Measurements from ENCODE around the gene BRD7. TPM values are rescaled to one million over a fixed set of nuclear protein-coding genes. Genes with fewer than 3 reads are reported as not detected.

The BRD7 gene
- total and polyA plus RNA-seq, 10 of the 15 experiments (the other 5 are each of a cell fraction or from before 2014, with no cell fraction given): 16.9 to 74.7 (median 52.0) TPM

DNA sequence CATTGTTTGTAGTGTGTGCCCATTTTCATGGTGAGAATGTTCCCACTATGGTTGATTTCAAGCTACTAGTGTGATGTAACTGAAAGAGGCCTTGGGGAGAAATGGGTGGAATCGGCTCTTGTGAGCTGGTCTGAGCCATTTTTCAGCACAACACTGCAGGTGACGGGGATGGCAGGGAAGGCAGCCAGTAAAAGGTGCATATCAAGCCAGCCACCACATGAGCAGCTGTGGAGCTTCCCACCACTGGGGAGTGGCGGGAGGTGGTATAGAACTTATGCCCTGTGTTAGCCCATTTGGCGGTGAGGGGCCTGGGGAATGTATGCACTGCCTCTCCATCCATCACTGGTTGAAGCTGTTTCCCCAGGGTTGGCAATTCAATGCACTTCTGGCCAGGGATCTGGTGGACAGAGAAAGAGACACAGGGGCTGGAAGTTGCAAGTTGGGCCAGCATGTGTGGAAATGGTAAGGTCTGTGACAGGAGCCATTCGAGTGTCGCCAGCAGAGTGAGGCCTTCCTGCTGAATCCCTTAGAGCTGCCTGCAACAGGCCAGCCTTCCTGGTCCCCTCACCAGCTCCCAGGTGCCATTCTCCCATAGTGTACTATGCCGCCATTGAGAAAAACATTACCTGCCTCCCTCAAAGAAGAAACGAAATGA is 31.7 kb upstream of the BRD7 start:
- no peak for FAIRE-seq
- WGBS (ENCODE audit: insufficient coverage, insufficient replicate concordance, low lambda C conversion rate, missing lambda C conversion rate): 53% methylated on average over 8 of the region's 8 CpGs
- TF ChIP-seq, protein P1, sequence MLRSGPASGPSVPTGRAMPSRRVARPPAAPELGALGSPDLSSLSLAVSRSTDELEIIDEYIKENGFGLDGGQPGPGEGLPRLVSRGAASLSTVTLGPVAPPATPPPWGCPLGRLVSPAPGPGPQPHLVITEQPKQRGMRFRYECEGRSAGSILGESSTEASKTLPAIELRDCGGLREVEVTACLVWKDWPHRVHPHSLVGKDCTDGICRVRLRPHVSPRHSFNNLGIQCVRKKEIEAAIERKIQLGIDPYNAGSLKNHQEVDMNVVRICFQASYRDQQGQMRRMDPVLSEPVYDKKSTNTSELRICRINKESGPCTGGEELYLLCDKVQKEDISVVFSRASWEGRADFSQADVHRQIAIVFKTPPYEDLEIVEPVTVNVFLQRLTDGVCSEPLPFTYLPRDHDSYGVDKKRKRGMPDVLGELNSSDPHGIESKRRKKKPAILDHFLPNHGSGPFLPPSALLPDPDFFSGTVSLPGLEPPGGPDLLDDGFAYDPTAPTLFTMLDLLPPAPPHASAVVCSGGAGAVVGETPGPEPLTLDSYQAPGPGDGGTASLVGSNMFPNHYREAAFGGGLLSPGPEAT (IDR thresholded peaks at IDR 0.05; ENCODE audit: low read depth): no peak
- no peak for TF ChIP-seq NR2C2 (IDR thresholded peaks at IDR 0.05; ENCODE audit: borderline replicate concordance, control insufficient read depth, insufficient read length, low read depth)
- no peak for TF ChIP-seq ZNF24 (IDR thresholded peaks at IDR 0.05)
- no peak for TF ChIP-seq SIN3A (IDR thresholded peaks at IDR 0.05; ENCODE audit: low read depth, low read length)
- no peak for TF ChIP-seq FOS (IDR thresholded peaks at IDR 0.05; ENCODE audit: borderline replicate concordance, extremely low read depth, insufficient read length)
- TF ChIP-seq, protein P2, sequence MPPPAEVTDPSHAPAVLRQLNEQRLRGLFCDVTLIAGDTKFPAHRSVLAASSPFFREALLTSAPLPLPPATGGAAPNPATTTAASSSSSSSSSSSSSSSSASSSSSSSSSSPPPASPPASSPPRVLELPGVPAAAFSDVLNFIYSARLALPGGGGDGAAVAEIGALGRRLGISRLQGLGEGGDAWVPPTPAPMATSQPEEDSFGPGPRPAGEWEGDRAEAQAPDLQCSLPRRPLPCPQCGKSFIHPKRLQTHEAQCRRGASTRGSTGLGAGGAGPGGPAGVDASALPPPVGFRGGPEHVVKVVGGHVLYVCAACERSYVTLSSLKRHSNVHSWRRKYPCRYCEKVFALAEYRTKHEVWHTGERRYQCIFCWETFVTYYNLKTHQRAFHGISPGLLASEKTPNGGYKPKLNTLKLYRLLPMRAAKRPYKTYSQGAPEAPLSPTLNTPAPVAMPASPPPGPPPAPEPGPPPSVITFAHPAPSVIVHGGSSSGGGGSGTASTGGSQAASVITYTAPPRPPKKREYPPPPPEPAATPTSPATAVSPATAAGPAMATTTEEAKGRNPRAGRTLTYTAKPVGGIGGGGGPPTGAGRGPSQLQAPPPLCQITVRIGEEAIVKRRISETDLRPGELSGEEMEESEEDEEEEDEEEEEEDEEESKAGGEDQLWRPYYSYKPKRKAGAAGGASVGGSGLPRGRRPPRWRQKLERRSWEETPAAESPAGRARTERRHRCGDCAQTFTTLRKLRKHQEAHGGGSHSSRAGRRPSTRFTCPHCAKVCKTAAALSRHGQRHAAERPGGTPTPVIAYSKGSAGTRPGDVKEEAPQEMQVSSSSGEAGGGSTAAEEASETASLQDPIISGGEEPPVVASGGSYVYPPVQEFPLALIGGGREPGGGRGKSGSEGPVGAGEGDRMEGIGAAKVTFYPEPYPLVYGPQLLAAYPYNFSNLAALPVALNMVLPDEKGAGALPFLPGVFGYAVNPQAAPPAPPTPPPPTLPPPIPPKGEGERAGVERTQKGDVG (CRISPR knock-in tag; IDR thresholded peaks at IDR 0.05): no peak
- no peak for TF ChIP-seq EZH2 (IDR thresholded peaks at IDR 0.05; ENCODE audit: borderline replicate concordance, control insufficient read depth, low read depth, low read length)
- TF ChIP-seq EGR1 (IDR thresholded peaks at IDR 0.05; ENCODE audit: borderline replicate concordance in 1 of 2, low read depth in 2 of 2, low read length in 2 of 2): no peak
- no peak for TF ChIP-seq ATF3 (IDR thresholded peaks at IDR 0.05; ENCODE audit: borderline replicate concordance, extremely low read depth, low read depth, low read length)
- no peak for TF ChIP-seq MYB (IDR thresholded peaks at IDR 0.05; ENCODE audit: borderline replicate concordance, low read depth, low read length)
- no peak for TF ChIP-seq DPF2 (IDR thresholded peaks at IDR 0.05)
- TF ChIP-seq ESRRA (IDR thresholded peaks at IDR 0.05; ENCODE audit: low read length): no peak
- ChIA-PET POLR2A (no interaction called here), RAD21 (ENCODE audit: unreplicated experiment) (no interaction called here), CTCF (interaction anchor here (0.9 to 1.1 kb wide), 2 partner anchors 63 to 376 kb away, joined by 3 to 5 read pairs; partner anchors contain the start of gene CNEP1R1), SMC1A (ENCODE audit: uncharacterized antibody, unreplicated experiment) (no interaction called here)
- Histone ChIP-seq H3K9ac (ENCODE audit: control insufficient read depth, insufficient read depth, low read length) (no peak overlapping the region), H3K4me3 (no peak overlapping the region), H3K79me2 (ENCODE audit: control insufficient read depth, insufficient read depth, low read length) (no peaks in the 10 kb centered on the region), H3K27ac (ENCODE audit: control insufficient read depth, insufficient read depth) (no peak overlapping the region), H4K20me1 (ENCODE audit: control insufficient read depth, insufficient read depth) (no peaks in the 10 kb centered on the region), H3K9me3 (replicated peaks; ENCODE audit: control insufficient read depth, insufficient read depth, low read length) (no peaks in the 10 kb centered on the region), H3K36me3 (ENCODE audit: control insufficient read depth in 2 of 2, insufficient read depth in 2 of 2, low read length in 1 of 2) (no peaks in the 10 kb centered on the region), H3K4me2 (ENCODE audit: control insufficient read depth, insufficient read depth) (no peak overlapping the region), H3K27me3 (replicated peaks in 1 of 2; ENCODE audit: control insufficient read depth in 2 of 2, insufficient read depth in 2 of 2, low read length in 1 of 2) (no peaks in the 10 kb centered on the region; a peak in 1 of 4 replicates), H2AFZ (ENCODE audit: control insufficient read depth, low read depth, low read length) (no peak overlapping the region), H3K4me1 (ENCODE audit: control insufficient read depth, insufficient read depth, low read length) (no peaks in the 10 kb centered on the region)
- intact Hi-C loops (cut with micrococcal nuclease; ENCODE audit: unreplicated experiment): no loop called here
- DNase-seq (ENCODE audit: low read depth, low spot score): no peak
- no TSS peak for BruUV-seq (replicated peaks)
- in situ Hi-C loops (cut with MboI): no loop called here
- no peak for ATAC-seq

Measured in GM12878 (cell line).